H9 (cell line): Measurements from ENCODE around the gene CASP5. TPM values are rescaled to one million over a fixed set of nuclear protein-coding genes. Genes with fewer than 3 reads are reported as not detected.

Experiments used
- DNase-seq: peaks from one replicate; pipeline ENCODE4 v3.0.0-alpha.2; 2017
- H2AFZ ChIP-seq: one replicate; pipeline ENCODE4 v1.6.1; 2013; ENCODE audit warnings: mild to moderate bottlenecking, low read length, control low read depth, moderate library complexity
- H2AK5ac ChIP-seq: 2 replicates; pipeline ENCODE4 v1.6.1; 2013; ENCODE audit warnings: low read length, control low read depth, mixed read lengths; ENCODE audit not compliant: insufficient read length
- H2BK120ac ChIP-seq: one replicate; pipeline ENCODE4 v1.6.1; 2013; ENCODE audit warnings: low read depth, mild to moderate bottlenecking, low read length, control low read depth, inconsistent platforms; ENCODE audit not compliant: poor library complexity, severe bottlenecking
- H2BK12ac ChIP-seq: 2 replicates; pipeline ENCODE4 v1.6.1; 2013; ENCODE audit warnings: low read length, control low read depth, mixed read lengths, low read depth; ENCODE audit not compliant: insufficient read length
- H2BK15ac ChIP-seq: 2 replicates; pipeline ENCODE4 v1.6.1; 2013; ENCODE audit warnings: low read depth, low read length, control low read depth
- H2BK20ac ChIP-seq: one replicate; pipeline ENCODE4 v1.6.1; 2013; ENCODE audit warnings: low read depth, mild to moderate bottlenecking, low read length, control low read depth, inconsistent platforms; ENCODE audit not compliant: poor library complexity, severe bottlenecking
- H2BK5ac ChIP-seq: 2 replicates; pipeline ENCODE4 v1.6.1; 2013; ENCODE audit warnings: low read length, control low read depth, mixed read lengths; ENCODE audit not compliant: insufficient read length
- H3K14ac ChIP-seq: 2 replicates; pipeline ENCODE4 v1.6.1; 2013; ENCODE audit warnings: low read length, control low read depth; ENCODE audit not compliant: insufficient read depth
- H3K18ac ChIP-seq: 2 replicates; pipeline ENCODE4 v1.6.1; 2013; ENCODE audit warnings: low read depth, mild to moderate bottlenecking, mixed read lengths, low read length, control low read depth; ENCODE audit not compliant: insufficient read length
- H3K23ac ChIP-seq: 2 replicates; pipeline ENCODE4 v1.6.1; 2013; ENCODE audit warnings: low read length, control low read depth, mixed read lengths, low read depth; ENCODE audit not compliant: insufficient read length
- H3K23me2 ChIP-seq: 2 replicates; pipeline ENCODE4 v1.6.1; 2013; ENCODE audit warnings: low read depth, mild to moderate bottlenecking, mixed read lengths, low read length, control low read depth; ENCODE audit not compliant: insufficient read length, poor library complexity, severe bottlenecking
- H3K27ac ChIP-seq: 2 replicates; pipeline ENCODE4 v1.5.1; 2013; ENCODE audit warnings: low read length, control low read depth, mixed read lengths, low read depth; ENCODE audit not compliant: insufficient read length
- H3K27me3 ChIP-seq: 2 replicates; pipeline ENCODE4 v1.6.1; 2013; ENCODE audit warnings: low read length, control low read depth, inconsistent platforms; ENCODE audit not compliant: insufficient read depth
- H3K4ac ChIP-seq: 2 replicates; pipeline ENCODE4 v1.6.1; 2013; ENCODE audit warnings: low read depth, mild to moderate bottlenecking, control low read depth, inconsistent platforms, low read length, moderate library complexity
- H3K4me1 ChIP-seq: 2 replicates; pipeline ENCODE4 v1.6.1; 2013; ENCODE audit warnings: low read length, control low read depth, inconsistent platforms; ENCODE audit not compliant: insufficient read depth
- H3K4me2 ChIP-seq: 2 replicates; pipeline ENCODE4 v1.6.1; 2013; ENCODE audit warnings: low read length, control low read depth, mixed read lengths; ENCODE audit not compliant: insufficient read length, insufficient read depth
- H3K56ac ChIP-seq: 2 replicates; pipeline ENCODE4 v1.6.1; 2013; ENCODE audit warnings: low read depth, mild to moderate bottlenecking, mixed read lengths, low read length, control low read depth; ENCODE audit not compliant: insufficient read length
- H3K79me1 ChIP-seq: 2 replicates; pipeline ENCODE4 v1.6.1; 2013; ENCODE audit warnings: low read depth, mild to moderate bottlenecking, moderate library complexity, low read length, control low read depth, inconsistent platforms; ENCODE audit not compliant: insufficient read depth, poor library complexity, severe bottlenecking
- H3K79me2 ChIP-seq: 2 replicates; pipeline ENCODE4 v1.6.1; 2013; ENCODE audit warnings: low read length, control low read depth, inconsistent platforms; ENCODE audit not compliant: insufficient read depth
- H3K9ac ChIP-seq: 2 replicates; pipeline ENCODE4 v1.6.1; 2013; ENCODE audit warnings: low read length, control low read depth, mixed read lengths; ENCODE audit not compliant: insufficient read length; ENCODE audit errors: extremely low read depth
- H3K9me3 ChIP-seq: one replicate; pipeline ENCODE4 v1.6.1; 2013; ENCODE audit warnings: low read depth, low read length, inconsistent platforms; ENCODE audit not compliant: control insufficient read depth
- H3T11ph ChIP-seq: one replicate; pipeline ENCODE4 v1.6.1; 2013; ENCODE audit warnings: mild to moderate bottlenecking, low read length, control low read depth, inconsistent platforms
- H4K20me1 ChIP-seq: one replicate; pipeline ENCODE4 v1.6.1; 2013; ENCODE audit not compliant: control insufficient read depth, insufficient read length, insufficient read depth
- H4K5ac ChIP-seq: 2 replicates; pipeline ENCODE4 v1.6.1; 2013; ENCODE audit warnings: low read depth, mild to moderate bottlenecking, mixed read lengths, low read length, control low read depth; ENCODE audit not compliant: insufficient read length
- H4K8ac ChIP-seq: replicated peaks from 2 replicates; pipeline ENCODE4 v1.6.1; 2013; ENCODE audit warnings: low read length, control low read depth, mixed read lengths, low read depth; ENCODE audit not compliant: insufficient read length
- H4K91ac ChIP-seq: 2 replicates; pipeline ENCODE4 v1.6.1; 2013; ENCODE audit warnings: low read depth, mild to moderate bottlenecking, moderate library complexity, mixed read lengths, low read length, control low read depth; ENCODE audit not compliant: insufficient read length
- H3K27ac Mint-ChIP-seq, 3 experiments: 2 replicates in 2 of 3; 3 replicates in 1 of 3; pipeline ENCODE4 v1.8.0; 2020 to 2021; ENCODE audit warnings: mixed read lengths in 3 of 3, mild to moderate bottlenecking in 1 of 3, moderate library complexity in 1 of 3
- H3K27me3 Mint-ChIP-seq: 2 replicates; pipeline ENCODE4 v1.8.0; 2021; ENCODE audit warnings: low read depth, mild to moderate bottlenecking, moderate library complexity, mixed read lengths
- H3K36me3 Mint-ChIP-seq, 3 experiments: 2 replicates in 2 of 3; 3 replicates in 1 of 3; pipeline ENCODE4 v1.8.0; 2020 to 2021; ENCODE audit warnings: low read depth in 3 of 3, mixed read lengths in 3 of 3; ENCODE audit not compliant: insufficient read depth in 1 of 3
- H3K4me1 Mint-ChIP-seq, 2 experiments: 2 replicates each; pipeline ENCODE4 v1.8.0; 2020; ENCODE audit warnings: mixed read lengths in 2 of 2
- H3K4me3 Mint-ChIP-seq, 2 experiments: 2 replicates in 1 of 2; 3 replicates in 1 of 2; pipeline ENCODE4 v1.8.0; 2020 to 2021; ENCODE audit warnings: mild to moderate bottlenecking in 2 of 2, mixed read lengths in 2 of 2, moderate library complexity in 1 of 2
- H3K9me3 Mint-ChIP-seq, 2 experiments: 2 replicates in 1 of 2; 3 replicates in 1 of 2; pipeline ENCODE4 v1.8.0; 2020; ENCODE audit warnings: mild to moderate bottlenecking in 2 of 2, mixed read lengths in 2 of 2, moderate library complexity in 1 of 2
- WGBS: extraction: QIAGEN DNeasy Blood & Tissue Kit; methylation state at CpG from one replicate; pipeline ENCODE4 v1.1.7; 2013; ENCODE audit warnings: missing lambda C conversion rate, low lambda C conversion rate, mixed read lengths; ENCODE audit not compliant: insufficient read length; ENCODE audit errors: extremely low coverage; 5-methylcytosine and 5-hydroxymethylcytosine counted together
- total RNA-seq: library from RNA; stranded (reverse); gene quantifications from 2 replicates; pipeline ENCODE4 v1.2.1, GENCODE V29; 2021
- TF ChIP-seq, protein P1 (sequence below): fragments of 200-600 bp; sonication (generic); conservative IDR thresholded peaks from 3 replicates; pipeline ENCODE4 v1.8.0; 2021; ENCODE audit warnings: antibody characterized with exemption, mild to moderate bottlenecking

The CASP5 gene
- total RNA-seq, 1 experiment from 2014 or later: not detected

DNA sequence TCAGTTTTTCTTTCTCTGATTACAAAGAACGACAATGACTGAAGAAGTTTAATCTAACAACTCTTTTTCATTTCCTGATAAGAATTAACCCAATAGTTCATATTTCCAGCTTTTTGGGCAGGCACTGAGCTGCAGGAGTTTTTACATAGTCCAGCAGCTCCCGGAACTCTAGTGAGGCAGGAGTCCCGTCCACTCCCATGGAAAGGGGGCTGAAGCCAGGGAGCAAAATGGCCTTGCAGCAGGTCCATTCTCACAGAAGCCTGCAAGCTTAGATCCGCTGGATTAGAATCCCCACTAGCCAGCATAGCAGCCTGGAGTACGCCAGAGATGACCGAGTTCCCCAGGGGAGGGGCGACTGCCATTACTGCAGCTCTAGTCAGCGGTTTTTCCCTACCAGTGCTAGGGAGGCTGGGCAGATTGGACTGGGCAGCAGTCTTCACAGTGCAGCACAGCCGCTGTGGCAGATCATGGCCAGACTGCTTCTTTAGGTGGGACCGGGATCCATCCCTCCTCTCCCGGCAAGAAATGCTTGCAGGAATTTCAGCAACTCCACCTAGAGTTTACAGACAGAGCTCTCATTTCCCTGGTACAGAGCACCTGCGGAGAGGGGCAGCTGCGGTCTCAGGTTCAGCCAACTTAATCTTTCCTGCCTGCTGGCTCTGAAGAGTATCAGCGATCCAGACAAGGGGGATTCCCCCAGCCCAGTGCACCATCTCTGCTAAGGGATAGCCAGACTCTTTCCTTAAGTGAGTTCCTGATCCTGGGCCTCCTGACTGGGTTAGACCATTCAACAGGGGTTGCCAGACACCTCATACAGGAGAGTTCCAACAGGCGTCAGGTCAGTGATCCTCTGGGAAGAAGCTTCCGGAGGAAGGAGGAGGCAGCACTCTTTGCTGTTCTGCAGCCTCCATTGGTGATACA is 53.9 kb downstream of the CASP5 start:
- H4K20me1 ChIP-seq: no peaks in the 10 kb centered on the region
- H4K8ac ChIP-seq: no peak overlapping the region
- H3K23ac ChIP-seq: no peak overlapping the region
- H3K79me1 ChIP-seq: no peaks in the 10 kb centered on the region
- H2BK20ac ChIP-seq: no peak overlapping the region
- peak; percentile 67 for DNase-seq
- H3K4me1 ChIP-seq: no peaks in the 10 kb centered on the region
- no peak overlapping the region for H3K4me2 ChIP-seq
- H4K91ac ChIP-seq: no peak overlapping the region
- Mint-ChIP-seq H3K27ac (no peak overlapping the region; a peak in 1 of 7 replicates), H3K9me3 (peaks cover 25 to 42% of the 10 kb centered on the region in 2 experiments), H3K4me1 (peaks cover 11 to 14% of the 10 kb centered on the region in 2 experiments), H3K27me3 (no peaks in the 10 kb centered on the region), H3K36me3 (peaks cover 14 to 42% (median 21%) of the 10 kb centered on the region in 3 experiments), H3K4me3 (no peak overlapping the region)
- no peak overlapping the region for H2BK12ac ChIP-seq
- H3K14ac ChIP-seq: no peak overlapping the region
- H3K23me2 ChIP-seq: no peaks in the 10 kb centered on the region
- H2AFZ ChIP-seq: no peak overlapping the region
- no peak overlapping the region for H4K5ac ChIP-seq
- no peaks in the 10 kb centered on the region for H3K27me3 ChIP-seq
- no peaks in the 10 kb centered on the region for H3K79me2 ChIP-seq
- H3K56ac ChIP-seq: no peak overlapping the region
- no CpG with 5 or more reads among the region's 16 CpGs for WGBS
- H3T11ph ChIP-seq: no peak overlapping the region
- H3K4ac ChIP-seq: no peak overlapping the region
- no peak overlapping the region for H2BK120ac ChIP-seq
- no peak overlapping the region for H2BK15ac ChIP-seq
- H3K9me3 ChIP-seq: peaks cover 6% of the 10 kb centered on the region
- H2AK5ac ChIP-seq: no peak overlapping the region
- no peak overlapping the region for H3K27ac ChIP-seq
- TF ChIP-seq, protein P1, sequence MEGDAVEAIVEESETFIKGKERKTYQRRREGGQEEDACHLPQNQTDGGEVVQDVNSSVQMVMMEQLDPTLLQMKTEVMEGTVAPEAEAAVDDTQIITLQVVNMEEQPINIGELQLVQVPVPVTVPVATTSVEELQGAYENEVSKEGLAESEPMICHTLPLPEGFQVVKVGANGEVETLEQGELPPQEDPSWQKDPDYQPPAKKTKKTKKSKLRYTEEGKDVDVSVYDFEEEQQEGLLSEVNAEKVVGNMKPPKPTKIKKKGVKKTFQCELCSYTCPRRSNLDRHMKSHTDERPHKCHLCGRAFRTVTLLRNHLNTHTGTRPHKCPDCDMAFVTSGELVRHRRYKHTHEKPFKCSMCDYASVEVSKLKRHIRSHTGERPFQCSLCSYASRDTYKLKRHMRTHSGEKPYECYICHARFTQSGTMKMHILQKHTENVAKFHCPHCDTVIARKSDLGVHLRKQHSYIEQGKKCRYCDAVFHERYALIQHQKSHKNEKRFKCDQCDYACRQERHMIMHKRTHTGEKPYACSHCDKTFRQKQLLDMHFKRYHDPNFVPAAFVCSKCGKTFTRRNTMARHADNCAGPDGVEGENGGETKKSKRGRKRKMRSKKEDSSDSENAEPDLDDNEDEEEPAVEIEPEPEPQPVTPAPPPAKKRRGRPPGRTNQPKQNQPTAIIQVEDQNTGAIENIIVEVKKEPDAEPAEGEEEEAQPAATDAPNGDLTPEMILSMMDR: 0 out of 3 replicates have a peak, but pooled peaks have one; percentile 11
- no peak overlapping the region for H3K9ac ChIP-seq
- no peak overlapping the region for H3K18ac ChIP-seq
- no peak overlapping the region for H2BK5ac ChIP-seq
